ENCODE measurements around the gene SEPTIN10. TPM values are rescaled to one million over a fixed set of nuclear protein-coding genes. Genes with fewer than 3 reads are reported as not detected.
"Not testable (repeated sequence)": the region's sequence is repeated elsewhere in the genome, so short reads cannot be mapped to it uniquely, and the experiment has no call there.

Gene SEPTIN10
- total RNA-seq, 2 donors from 2014 or later, result 41.5 to 69.8 TPM

DNA sequence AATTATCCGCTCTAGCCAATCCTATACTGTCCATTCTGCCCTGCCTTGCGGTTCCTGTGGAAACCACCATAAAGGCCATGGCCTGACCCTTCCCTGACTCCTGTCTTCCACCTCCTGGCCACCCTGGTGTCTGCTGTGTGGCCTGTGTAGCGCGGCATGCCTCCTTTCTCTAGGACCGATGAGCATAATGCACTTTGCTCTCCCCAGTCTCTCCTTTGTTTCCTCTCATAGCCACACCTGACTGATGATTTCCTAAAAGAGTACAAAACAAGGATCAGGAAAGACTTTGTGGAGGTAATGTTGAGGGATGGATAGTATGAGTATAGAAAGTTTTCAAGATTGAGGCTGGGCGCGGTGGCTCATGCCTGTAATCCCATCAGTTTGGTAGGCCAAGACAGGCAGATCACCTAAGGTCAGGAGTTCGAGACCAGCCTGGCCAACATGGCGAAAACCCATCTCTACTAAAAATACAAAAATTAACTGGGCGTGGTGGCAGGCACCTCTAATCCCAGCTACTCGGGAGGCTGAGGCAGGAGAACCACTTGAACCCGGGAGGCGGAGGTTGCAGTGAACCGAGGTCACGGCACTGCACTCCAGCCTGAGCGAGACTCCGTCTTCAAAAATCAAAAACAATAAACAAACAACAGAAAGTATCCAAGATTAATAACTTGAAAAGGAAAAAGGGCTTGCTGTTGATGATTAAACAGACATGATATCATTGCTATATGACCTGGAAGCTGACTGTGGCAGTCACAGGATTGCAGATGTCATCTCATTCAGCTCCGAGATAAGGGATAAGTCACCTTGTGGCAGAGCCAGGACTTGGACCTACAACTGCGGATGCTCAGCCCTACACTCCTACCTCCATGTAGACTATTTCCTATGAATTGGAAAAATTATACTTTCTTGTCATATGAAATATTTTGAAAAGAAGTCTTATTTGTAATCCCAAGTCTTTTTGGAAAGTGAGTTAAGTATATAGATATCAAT, 17.0 kb upstream of the SEPTIN10 start:
- Histone ChIP-seq H3K27me3 (no peaks in the 10 kb centered on the region), H3K36me3 (no peaks in the 10 kb centered on the region), H3K9ac (ENCODE audit: low read depth in 2 of 2, low read length in 2 of 2) (no peak overlapping the region), H3K4me1 (no peaks in the 10 kb centered on the region), H3K9me3 (no peaks in the 10 kb centered on the region), H3K4me3 (no peak overlapping the region), H3K27ac (no peak overlapping the region)
- DNase-seq, result no peak
- intact Hi-C loops (cut with DNase I), result no loop called here
- no peak for TF ChIP-seq CTCF (IDR thresholded peaks at IDR 0.05)

DNA sequence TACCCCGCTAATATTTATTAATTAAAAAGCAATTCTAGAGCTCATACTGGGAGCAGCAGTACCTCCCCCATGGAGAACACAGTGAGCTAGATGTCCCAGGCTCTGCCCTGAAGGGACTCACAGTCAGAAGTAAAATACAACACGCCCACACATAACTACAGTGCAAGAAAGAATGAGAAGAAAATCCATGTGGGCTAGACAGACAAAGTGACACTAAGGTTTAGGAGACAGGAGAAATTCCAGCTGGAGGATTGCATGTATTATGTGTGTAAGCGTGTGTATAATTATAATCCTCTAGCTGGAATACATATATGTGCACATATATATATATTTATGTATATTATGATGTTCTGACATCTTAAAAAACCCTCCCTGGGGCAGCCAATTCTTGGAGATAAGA, 16.1 kb upstream of the SEPTIN10 start:
- Histone ChIP-seq H3K27me3 (no peaks in the 10 kb centered on the region), H3K9me3 (no peaks in the 10 kb centered on the region), H3K36me3 (no peaks in the 10 kb centered on the region), H3K4me1 (no peaks in the 10 kb centered on the region), H3K9ac (ENCODE audit: low read depth in 2 of 2, low read length in 2 of 2) (no peak overlapping the region), H3K27ac (no peak overlapping the region), H3K4me3 (no peak overlapping the region)
- intact Hi-C loops (cut with DNase I), result no loop called here
- no peak for DNase-seq
- no peak for TF ChIP-seq CTCF (IDR thresholded peaks at IDR 0.05)

- H3K27ac ChIP-seq; intact Hi-C loops (cut with DNase I); H3K9me3 ChIP-seq; H3K27me3 ChIP-seq; H3K9ac ChIP-seq (ENCODE audit: low read depth in 2 of 2, low read length in 2 of 2); DNase-seq; H3K36me3 ChIP-seq; H3K4me3 ChIP-seq; H3K4me1 ChIP-seq: not testable (repeated sequence)
These were observed 14.6 kb upstream of the SEPTIN10 start for GRCh38 chr2:109628321-109628720.

GRCh38 chr2:109624339-109624738, 10.6 kb upstream of the SEPTIN10 start:
- no peak overlapping the region for H3K4me3 ChIP-seq
- H3K36me3 ChIP-seq, result no peaks in the 10 kb centered on the region
- no peaks in the 10 kb centered on the region for H3K4me1 ChIP-seq
- no peak overlapping the region for H3K9ac ChIP-seq (ENCODE audit: low read depth in 2 of 2, low read length in 2 of 2)
- no peaks in the 10 kb centered on the region for H3K27me3 ChIP-seq
- no peak for TF ChIP-seq CTCF (IDR thresholded peaks at IDR 0.05)
- no peak for DNase-seq
- no peak overlapping the region for H3K27ac ChIP-seq
- intact Hi-C loops (cut with DNase I), result no loop called here
- no peaks in the 10 kb centered on the region for H3K9me3 ChIP-seq

DNA sequence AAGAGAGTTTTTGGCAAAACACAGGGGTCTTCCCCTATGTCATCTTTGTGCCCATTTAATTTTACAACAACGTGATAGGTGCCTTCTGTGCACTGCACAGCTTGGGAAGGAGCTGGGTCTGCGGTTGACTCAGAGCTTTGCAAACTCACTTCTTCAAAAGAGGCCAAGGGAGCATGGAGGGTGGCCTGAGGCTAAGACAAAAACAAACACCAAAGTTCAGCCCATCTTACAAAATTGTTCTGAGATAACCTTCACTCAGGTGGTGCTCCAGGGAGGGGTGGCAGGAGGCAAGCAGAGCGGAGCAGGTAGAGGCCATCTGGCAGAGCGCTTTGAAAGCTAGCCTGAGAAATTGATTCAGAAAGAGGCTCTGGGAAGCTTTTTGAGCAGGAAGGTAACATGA, 10.2 kb upstream of the SEPTIN10 start:
- H3K4me1 ChIP-seq, result no peaks in the 10 kb centered on the region
- no peak for DNase-seq
- no peaks in the 10 kb centered on the region for H3K27me3 ChIP-seq
- no peak overlapping the region for H3K27ac ChIP-seq
- intact Hi-C loops (cut with DNase I), result no loop called here
- H3K36me3 ChIP-seq, result no peaks in the 10 kb centered on the region
- no peak overlapping the region for H3K4me3 ChIP-seq
- H3K9ac ChIP-seq (ENCODE audit: low read depth in 2 of 2, low read length in 2 of 2), result no peak overlapping the region
- TF ChIP-seq CTCF (IDR thresholded peaks at IDR 0.05), result no peak
- H3K9me3 ChIP-seq, result no peaks in the 10 kb centered on the region

DNA sequence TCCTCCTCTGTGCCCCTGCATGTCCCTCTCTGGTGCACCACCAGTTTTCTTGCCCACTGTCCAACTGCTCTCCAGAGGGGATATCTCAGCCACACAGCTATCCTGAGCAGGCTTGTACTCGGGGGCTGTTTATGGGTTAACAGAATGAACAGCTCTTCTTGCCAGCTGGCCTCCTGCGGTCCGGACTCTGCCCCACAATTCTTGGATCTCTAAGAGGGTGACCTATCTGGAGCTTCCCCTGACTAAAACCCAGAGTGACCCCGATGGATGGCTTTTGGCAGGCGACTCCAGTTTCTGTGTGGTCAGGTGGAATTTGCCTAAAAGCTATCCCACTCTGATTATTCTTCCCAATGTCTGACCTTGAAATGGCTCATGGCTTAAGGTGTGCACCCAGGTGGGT, 9.5 kb upstream of the SEPTIN10 start:
- intact Hi-C loops (cut with DNase I), result no loop called here
- no peak overlapping the region for H3K4me3 ChIP-seq
- no peaks in the 10 kb centered on the region for H3K27me3 ChIP-seq
- no peaks in the 10 kb centered on the region for H3K36me3 ChIP-seq
- H3K9ac ChIP-seq (ENCODE audit: low read depth in 2 of 2, low read length in 2 of 2), result no peak overlapping the region
- no peak for DNase-seq
- no peak overlapping the region for H3K27ac ChIP-seq
- H3K4me1 ChIP-seq, result no peaks in the 10 kb centered on the region
- TF ChIP-seq CTCF (IDR thresholded peaks at IDR 0.05), result no peak
- H3K9me3 ChIP-seq, result no peaks in the 10 kb centered on the region

Measured in colonic mucosa (tissue), 4 donors.